HG03196 (cell line): Measurements from ENCODE around the gene CDC25B.
A peak's percentile ranks its signal among the peaks of the same experiment; 100 is the strongest.
"Not testable (repeated sequence)": the region's sequence is repeated elsewhere in the genome, so short reads cannot be mapped to it uniquely, and the experiment has no call there.

Source experiments
- ATAC-seq: cut with Tn5 transposase; IDR thresholded peaks from one replicate; pipeline ENCODE4 v1.9.1; 2021; ENCODE audit not compliant: unreplicated experiment

The CDC25B gene

DNA sequence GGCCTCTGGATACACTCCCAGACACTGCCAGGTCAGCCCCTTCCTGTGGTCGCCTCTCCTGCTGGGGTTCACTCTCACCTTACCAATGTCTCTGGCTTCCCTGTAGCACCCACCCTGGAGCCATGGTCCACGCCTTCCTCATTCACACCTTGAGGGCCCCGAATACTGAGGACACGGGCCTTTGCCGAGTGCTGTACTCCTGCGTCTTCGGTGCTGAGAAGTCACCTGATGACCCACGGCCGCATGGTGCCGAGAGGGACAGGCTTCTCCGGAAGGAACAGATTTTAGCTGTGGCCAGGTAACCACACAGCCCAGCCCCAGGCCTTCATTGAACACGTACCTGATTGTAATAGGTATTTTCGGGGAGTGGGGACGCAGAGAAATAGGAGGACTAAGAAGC is 25.9 kb downstream of the CDC25B start:
- ATAC-seq, result no peak

DNA sequence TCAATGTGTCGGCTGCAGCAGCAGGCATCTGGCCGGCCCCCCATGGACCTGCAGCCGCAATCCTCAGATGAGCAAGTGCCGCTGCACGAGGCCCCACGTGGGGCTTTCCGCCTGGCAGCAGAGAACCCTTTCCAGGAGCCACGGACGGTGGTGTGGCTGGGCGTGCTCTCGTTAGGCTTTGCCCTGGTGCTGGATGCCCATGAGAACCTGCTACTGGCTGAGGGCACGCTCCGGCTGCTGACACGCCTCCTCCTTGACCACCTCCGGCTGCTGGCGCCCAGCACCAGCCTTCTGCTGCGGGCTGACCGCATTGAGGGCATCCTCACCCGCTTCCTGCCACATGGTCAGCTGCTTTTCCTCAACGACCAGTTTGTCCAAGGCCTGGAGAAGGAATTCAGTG is 27.8 kb downstream of the CDC25B start:
- no peak for ATAC-seq

DNA sequence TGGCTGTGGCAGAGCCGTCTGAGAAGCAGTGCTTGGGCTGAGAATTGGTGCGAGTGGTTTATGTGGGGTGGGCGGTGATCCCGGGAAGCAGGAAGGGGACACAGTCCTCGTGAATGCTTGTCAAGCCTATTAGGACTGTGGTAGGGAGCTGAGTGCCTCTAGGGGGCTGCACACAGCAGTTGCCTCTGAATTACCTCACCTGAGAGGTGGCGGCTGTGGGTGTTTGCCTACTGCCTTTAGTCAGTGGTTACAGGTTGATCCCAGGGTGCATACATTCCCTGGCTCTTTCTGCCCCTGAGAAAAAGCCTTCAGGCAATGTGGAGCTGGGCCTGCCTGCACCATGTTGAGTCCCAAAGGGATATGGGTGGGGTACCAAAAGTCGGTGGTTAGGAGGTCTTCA is 29.4 kb downstream of the CDC25B start:
- ATAC-seq, result no peak

DNA sequence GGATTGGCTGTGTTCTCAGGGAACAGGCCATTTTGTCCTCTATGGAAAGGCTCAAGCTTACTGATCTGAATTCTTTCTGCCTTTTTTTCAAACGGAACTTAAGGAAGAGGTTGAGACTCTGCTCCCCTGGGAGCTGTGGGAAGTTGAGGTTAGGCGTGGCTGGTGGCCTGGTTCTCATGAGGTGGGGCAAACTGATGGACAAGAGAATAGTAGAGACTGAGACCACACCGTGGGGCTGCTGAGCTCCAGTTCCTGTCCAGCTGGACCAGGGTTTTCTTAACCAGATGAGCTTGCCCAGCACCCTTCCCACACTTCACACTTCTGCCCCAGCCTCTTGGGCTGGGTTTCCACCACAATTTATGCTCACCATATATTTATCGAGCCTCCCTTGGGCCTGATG is 30.3 kb downstream of the CDC25B start:
- no peak for ATAC-seq

DNA sequence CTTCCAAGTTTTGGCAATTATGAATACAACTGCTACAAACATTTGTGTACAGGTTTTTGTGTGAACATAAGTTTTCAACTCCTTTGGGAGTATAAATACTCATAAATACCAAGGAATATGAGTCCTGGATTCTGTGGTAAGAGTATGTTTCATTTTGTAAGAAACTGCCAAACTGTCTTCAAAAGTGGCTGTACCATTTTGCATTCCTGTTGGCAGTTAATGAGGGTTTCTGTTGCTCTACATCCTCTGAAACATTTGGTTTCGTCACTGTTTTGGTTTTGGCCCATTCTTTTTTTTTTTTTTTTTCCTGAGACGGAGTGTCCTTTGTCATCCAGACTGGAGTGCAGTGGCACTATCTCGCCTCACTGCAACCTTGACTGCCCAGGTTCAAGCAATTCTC is 32.7 kb downstream of the CDC25B start:
- no peak for ATAC-seq

DNA sequence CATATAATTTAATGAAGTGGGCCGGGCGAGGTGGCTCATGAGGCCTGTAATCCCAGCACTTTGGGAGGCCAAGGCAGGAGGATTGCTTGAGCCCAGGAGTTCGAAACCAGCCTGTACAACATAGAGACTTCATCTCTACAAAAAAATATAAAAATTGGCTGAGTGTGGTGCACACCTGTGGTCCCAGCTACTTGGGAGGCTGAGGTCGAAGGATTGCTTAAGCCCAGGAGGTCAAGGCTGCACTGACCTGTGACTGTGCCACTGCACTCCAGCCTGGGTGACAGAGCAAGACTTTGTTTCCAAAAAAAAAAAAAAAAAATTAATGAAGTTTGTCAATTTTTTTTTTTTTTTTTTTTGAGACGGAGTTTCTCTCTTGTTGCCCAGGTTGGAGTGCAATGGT is 33.8 kb downstream of the CDC25B start:
- not testable (repeated sequence) for ATAC-seq

DNA sequence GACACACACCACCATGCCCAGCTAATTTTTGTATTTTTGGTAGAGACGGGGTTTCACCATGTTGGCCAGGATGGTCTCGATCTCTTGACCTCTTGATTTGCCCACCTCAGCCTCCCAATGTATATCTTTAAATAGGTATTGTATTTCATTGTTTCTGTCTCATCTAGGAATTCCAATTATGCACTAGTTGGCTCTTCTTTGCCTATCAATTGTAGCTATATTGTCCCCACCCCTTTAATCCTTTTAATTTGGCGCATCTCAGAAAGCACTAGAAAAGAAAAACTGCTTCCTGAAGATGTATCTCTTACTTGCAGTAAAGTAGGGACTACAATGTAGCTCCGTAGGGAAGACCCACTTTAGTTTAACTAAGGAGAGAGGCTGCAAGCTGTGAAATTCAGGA is 40.0 kb downstream of the CDC25B start:
- no peak for ATAC-seq

DNA sequence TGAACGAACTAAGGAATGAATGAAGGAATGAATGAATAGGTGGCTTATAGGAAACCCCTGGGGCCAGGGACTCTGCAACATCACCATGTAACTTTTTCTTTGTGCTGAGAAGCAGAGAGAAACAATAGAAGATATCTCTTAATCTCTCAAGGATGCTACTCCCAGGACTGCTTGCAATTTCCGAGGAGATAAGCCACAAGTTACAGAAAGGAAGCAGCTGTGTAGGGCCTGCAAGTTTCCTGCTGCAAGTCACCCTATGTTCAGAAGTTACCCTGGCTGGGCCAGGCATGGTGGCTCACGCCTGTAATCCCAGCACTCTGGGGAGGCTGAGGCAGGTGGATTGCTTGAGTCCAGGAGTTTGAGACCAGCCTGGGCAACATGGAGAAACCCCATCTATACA is 43.2 kb downstream of the CDC25B start:
- ATAC-seq, result no peak

DNA sequence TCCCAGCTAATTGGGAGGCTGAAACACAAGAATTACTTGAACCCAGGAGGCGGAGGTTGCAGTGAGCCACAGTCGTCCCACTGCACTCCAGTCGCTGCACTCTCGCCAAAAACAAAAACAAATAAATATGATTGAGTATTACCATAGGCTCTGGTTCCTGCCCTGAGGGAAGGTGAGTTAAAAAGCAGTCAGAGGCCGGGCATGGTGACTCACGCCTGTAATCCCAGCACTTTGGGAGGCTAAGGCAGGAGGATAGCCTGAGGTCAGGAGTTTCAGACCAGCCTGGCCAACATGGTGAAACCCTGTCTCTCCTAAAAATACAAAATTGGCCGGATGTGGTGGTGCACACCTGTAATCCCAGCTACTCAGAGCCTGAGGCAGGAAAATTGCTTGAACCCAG is 44.1 kb downstream of the CDC25B start:
- ATAC-seq, result not testable (repeated sequence)

DNA sequence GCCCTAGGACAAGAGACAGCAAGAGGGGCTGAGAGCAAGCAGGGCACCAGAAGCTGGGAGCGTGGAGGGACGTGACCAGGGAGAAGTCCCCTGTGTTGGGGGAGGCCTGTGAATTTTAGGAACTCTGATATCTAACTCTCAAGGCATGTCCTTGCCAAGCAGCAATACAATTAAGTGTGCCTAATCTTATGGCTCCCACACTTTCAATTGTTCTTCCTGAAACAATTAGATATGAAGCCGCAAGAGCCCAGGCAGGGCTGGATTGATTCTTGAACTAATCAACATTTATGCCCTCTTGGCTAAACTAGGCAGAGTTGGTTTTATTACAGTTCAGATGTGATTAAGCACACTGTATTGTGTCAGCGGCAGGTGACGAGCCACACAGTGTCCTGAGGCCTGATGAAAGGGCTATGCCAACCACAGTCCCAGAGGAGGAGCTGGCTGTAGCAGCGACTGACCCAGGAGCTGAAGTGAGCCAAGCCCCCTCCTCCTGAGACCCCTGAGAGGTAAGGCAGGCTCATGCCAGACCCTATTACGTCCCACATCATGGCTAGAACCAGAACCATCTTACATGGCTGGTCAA is 46.3 kb downstream of the CDC25B start:
- no peak for ATAC-seq

DNA sequence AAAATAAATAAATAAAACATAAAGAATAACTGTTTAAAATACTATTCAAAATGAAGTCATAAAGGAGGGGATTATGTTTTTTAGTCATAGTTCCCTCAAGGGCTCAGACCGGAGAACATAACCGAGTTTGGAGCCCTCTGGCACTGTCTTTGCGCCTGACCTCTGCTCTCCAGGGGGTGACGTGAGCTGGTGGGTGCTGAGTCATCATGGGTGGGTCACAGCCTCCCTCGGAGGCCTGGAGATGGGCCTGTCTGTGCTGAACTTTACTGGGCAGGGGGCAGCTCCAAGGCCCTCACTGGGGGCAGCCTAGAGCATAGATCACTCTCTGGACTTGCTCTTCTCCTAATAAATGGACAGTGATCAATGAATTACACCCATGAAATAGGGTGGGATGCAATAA is 47.4 kb downstream of the CDC25B start:
- no peak for ATAC-seq

DNA sequence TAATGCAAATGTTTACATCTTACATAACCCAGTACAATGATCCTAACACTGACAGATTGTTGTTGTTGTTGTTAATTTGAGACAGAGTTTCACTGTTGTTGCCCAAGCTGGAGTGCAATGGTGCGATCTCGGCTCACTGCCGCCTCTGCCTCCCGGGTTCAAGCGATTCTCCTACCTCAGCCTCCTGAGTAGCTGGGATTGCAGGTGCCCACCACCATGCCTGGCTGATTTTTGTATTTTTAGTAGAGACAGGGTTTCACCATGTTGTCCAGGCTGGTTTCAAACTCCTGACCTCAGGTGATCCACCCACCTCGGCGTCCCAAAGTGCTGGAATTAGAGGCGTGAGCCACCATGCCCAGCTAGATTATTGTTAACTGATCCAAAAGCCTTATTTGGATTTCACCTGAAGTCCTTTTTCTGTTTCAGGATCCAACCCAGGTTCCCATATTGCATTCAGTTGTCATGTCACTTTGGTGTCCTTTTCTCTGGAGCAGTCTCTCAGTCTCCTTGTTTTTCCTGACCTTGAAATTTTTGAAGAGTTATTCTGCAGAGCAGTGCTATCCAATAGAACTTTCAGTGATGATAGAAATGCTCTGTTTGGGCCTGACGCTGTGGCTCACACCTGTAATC is 48.0 kb downstream of the CDC25B start:
- not testable (repeated sequence) for ATAC-seq

DNA sequence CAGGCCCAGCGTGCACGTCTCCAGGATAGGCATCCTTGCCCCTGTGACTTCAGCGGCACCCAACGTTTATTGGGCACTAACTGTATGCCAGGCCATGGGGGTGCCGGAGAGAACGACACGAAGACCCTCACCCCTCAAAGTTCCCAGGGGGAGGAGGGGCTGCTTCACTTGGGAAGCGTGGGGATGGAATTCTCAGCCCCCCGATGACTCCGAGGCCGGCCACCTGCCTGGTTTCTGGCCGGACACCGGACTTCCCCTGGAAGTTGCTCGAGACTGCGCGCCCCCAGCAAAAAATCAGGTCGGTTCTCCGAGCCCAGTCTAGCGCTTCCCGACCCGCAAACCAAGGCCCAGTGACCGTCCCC is 50.2 kb downstream of the CDC25B start:
- no peak for ATAC-seq

DNA sequence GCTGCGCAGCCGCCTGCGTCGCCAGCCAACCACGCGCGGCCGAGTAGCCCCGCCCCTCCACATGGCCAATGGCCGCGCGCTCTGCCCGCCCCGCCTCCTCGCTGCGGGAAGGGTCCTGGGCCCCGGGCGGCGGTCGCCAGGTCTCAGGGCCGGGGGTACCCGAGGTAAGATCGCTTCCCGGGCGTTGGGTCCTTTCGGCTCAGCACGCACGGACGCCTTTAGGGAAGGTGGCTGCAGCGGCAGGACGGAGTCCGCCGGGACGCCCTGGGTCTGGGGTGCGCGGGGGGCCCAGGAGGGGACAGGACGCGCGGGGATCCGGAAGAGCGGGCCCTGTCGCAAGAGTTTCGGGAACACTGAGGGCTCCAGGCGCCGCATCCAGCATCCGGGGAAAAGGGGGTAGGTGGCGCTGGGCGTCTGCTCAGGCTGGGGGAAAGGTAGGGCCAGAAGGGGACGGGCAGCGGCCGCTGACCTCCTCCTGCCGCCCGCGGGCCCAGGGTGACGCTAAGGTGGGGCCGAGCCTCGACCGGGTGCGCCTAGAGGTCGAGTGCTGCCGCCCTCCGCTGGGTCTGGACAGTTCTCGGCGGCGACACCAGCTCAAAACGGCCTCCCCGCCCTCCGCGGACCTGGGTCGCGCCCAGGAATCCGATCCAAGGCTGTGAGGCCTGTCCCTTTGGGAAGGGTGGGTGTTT is 50.8 kb downstream of the CDC25B start, which contains the start of gene MAVS:
TSS of gene MAVS (plus strand) at position 95 of the 689 bp plus-strand sequence. CDS start 7,791 bp downstream, outside the sequence.
- ATAC-seq, result peak; percentile 90

DNA sequence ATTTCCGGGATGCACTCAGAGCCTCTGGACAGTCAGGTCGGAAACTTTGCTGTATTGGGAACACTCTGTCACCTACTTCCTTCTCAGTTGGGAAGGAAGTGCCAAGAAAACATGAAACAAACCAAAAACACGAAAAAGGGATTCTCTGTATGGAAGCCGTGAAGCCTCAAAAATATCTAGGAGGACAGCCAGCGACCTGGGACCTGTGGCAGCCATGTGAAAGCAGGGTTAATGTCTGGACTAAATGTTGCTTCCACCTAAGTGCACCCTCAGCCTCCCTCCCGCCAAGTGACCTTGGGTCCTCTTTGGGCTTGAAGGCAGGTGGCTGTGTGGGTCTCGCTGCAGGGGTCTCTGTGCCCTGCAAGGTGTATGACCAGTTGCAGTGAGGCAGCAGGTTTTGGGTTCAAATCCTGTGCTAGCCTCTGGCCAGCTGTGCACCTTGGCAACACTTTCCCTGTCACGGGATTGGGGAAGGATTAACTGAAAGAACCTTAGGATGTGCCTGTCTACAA is 51.4 kb downstream of the CDC25B start:
- ATAC-seq, result no peak

DNA sequence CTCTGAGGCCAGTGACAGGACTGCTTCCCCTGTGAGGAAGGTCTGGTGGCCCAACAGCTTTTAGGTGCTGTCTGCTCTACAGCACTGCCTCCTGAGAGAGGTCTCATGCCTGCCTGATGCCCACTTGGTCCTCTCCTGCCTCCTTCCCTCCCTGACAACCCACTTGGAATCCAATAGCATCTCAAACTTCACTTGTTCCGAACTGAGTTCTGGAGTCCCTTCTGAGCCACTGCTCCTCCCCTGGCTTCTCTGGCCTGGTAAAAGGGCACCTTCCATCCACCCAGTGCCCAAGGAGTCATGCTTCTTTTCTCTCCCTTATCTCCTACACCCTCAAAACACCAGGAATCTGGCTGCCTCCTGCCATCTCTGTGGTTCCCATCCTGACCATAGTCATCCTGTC is 52.5 kb downstream of the CDC25B start:
- ATAC-seq, result no peak

DNA sequence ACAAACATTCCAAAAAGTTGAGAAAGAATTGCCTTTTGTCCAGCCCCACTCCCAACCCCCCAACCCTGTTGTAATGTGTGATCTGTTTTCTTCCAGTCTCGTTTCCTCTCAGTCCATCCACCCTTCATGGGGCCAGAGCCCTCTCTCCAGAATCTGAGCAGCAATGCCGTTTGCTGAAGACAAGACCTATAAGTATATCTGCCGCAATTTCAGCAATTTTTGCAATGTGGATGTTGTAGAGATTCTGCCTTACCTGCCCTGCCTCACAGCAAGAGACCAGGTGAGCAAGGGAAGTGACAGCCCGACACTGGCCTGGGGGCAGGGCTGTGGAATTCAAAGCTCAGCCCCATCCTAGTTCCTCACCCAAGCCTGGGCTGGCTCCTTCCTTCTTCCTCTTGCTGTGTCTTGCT is 58.4 kb downstream of the CDC25B start:
- no peak for ATAC-seq
